Neural cell (in vitro differentiated cells): ENCODE measurements around the gene PRF1. TPM values are rescaled to one million over a fixed set of nuclear protein-coding genes. Genes with fewer than 3 reads are reported as not detected.

Experiments used
- H2AFZ ChIP-seq: fragments of 200-600, 300-800 bp; sonication (generic), shearing (Covaris generic); 2 replicates; pipeline ENCODE4 v1.6.0; 2014; ENCODE audit warnings: low read depth, mild to moderate bottlenecking, antibody characterized with exemption, low read length, moderate library complexity
- H3F3A ChIP-seq: fragments of 200-600 bp; shearing (Covaris generic); 2 replicates; pipeline ENCODE4 v1.6.1; 2016; ENCODE audit warnings: mild to moderate bottlenecking, moderate library complexity, mixed read lengths, antibody characterized with exemption, low read length; ENCODE audit not compliant: insufficient read depth, poor library complexity, severe bottlenecking
- H3K27ac ChIP-seq: fragments of 200-600, 300-800 bp; sonication (generic), shearing (Covaris generic); 2 replicates; pipeline ENCODE4 v1.5.1; 2014; ENCODE audit warnings: mild to moderate bottlenecking, low read length, moderate library complexity
- H3K27me3 ChIP-seq: fragments of 300-800, 200-600 bp; sonication (generic), shearing (Covaris generic); 2 replicates; pipeline ENCODE4 v1.6.0; 2014; ENCODE audit warnings: mild to moderate bottlenecking, low read depth, low read length, moderate library complexity; ENCODE audit not compliant: insufficient read depth
- H3K36me3 ChIP-seq: fragments of 300-800, 200-600 bp; sonication (generic), shearing (Covaris generic); 2 replicates; pipeline ENCODE4 v1.5.1; 2014; ENCODE audit warnings: mild to moderate bottlenecking, antibody characterized with exemption, low read length, moderate library complexity; ENCODE audit not compliant: insufficient read depth
- H3K4me2 ChIP-seq: fragments of 300-800, 200-600 bp; sonication (generic), shearing (Covaris generic); 2 replicates; pipeline ENCODE4 v1.6.0; 2014; ENCODE audit warnings: mild to moderate bottlenecking, low read length
- H3K4me3 ChIP-seq: fragments of 300-800, 200-600 bp; sonication (generic), shearing (Covaris generic); 2 replicates; pipeline ENCODE4 v1.5.1; 2014; ENCODE audit warnings: mild to moderate bottlenecking, low read length, moderate library complexity
- H3K79me2 ChIP-seq: fragments of 200-600 bp; shearing (Covaris generic); replicated peaks from 2 replicates; pipeline ENCODE4 v1.6.0; 2014; ENCODE audit warnings: mild to moderate bottlenecking, low read length, moderate library complexity; ENCODE audit not compliant: insufficient read depth
- H3K9ac ChIP-seq: fragments of 300-800, 200-600 bp; sonication (generic), shearing (Covaris generic); 2 replicates; pipeline ENCODE4 v1.6.1; 2016; ENCODE audit warnings: mild to moderate bottlenecking, low read length, mixed read lengths
- H3K9me2 ChIP-seq: fragments of 200-600 bp; shearing (Covaris generic); 2 replicates; pipeline ENCODE4 v1.6.1; 2016; ENCODE audit warnings: mild to moderate bottlenecking, low read length, mixed read lengths; ENCODE audit not compliant: insufficient read depth
- H3K9me3 ChIP-seq: fragments of 200-600, 300-800 bp; sonication (generic), shearing (Covaris generic); 2 replicates; pipeline ENCODE4 v1.6.1; 2016; ENCODE audit warnings: mild to moderate bottlenecking, mixed run types, low read length, moderate library complexity, mixed read lengths
- H4K20me1 ChIP-seq: fragments of 200-600 bp; shearing (Covaris generic); 2 replicates; pipeline ENCODE4 v1.6.1; 2016; ENCODE audit warnings: mild to moderate bottlenecking, mixed run types; ENCODE audit not compliant: insufficient read depth
- EP300 ChIP-seq: fragments of 450-650 bp; conservative IDR thresholded peaks from 2 replicates; pipeline ENCODE4 v1.6.1; 2014; ENCODE audit warnings: antibody characterized with exemption, mild to moderate bottlenecking, moderate library complexity; ENCODE audit not compliant: poor library complexity, severe bottlenecking
- EZH2 ChIP-seq: fragments of 200-600, 300-800 bp; shearing (Covaris generic), sonication (generic); IDR thresholded peaks from 2 replicates; pipeline ENCODE4 v1.6.1; 2014; ENCODE audit warnings: antibody characterized with exemption, low read length, borderline replicate concordance, mild to moderate bottlenecking; ENCODE audit not compliant: insufficient read depth, poor library complexity, severe bottlenecking
- MXI1 ChIP-seq: fragments of 450-650 bp; conservative IDR thresholded peaks from 2 replicates; pipeline ENCODE4 v1.6.1; 2014; ENCODE audit warnings: antibody characterized with exemption, mild to moderate bottlenecking; ENCODE audit not compliant: poor library complexity, severe bottlenecking
- POLR2AphosphoS5 ChIP-seq: IDR thresholded peaks from 2 replicates; pipeline ENCODE4 v1.6.1; 2012
- RAD21 ChIP-seq: fragments of 450-650 bp; conservative IDR thresholded peaks from 2 replicates; pipeline ENCODE4 v1.6.1; 2014; ENCODE audit warnings: antibody characterized with exemption, mild to moderate bottlenecking, moderate library complexity
- REST ChIP-seq: IDR thresholded peaks from 2 replicates; pipeline ENCODE4 v1.6.1; 2012; ENCODE audit warnings: borderline replicate concordance
- SMC3 ChIP-seq: fragments of 450-650 bp; conservative IDR thresholded peaks from 2 replicates; pipeline ENCODE4 v1.6.1; 2014; ENCODE audit warnings: antibody characterized with exemption, mild to moderate bottlenecking, moderate library complexity; ENCODE audit not compliant: poor library complexity
- TAF1 ChIP-seq: IDR thresholded peaks from 2 replicates; pipeline ENCODE4 v1.6.1; 2012; ENCODE audit warnings: low read depth
- polyA plus RNA-seq: library from polyadenylated mRNA; depleted of rRNA; stranded (reverse); fragments of >200 nt; gene quantifications from 2 replicates; pipeline ENCODE4 v1.2.3, GENCODE V29; 2014
- TF ChIP-seq, protein P1 (sequence below): fragments of 450-650 bp; IDR thresholded peaks from 2 replicates; pipeline ENCODE4 v1.5.1; 2014; ENCODE audit warnings: antibody characterized with exemption, mild to moderate bottlenecking, moderate library complexity; ENCODE audit not compliant: poor library complexity, severe bottlenecking

Gene PRF1
- polyA plus RNA-seq, 1 donor from 2014 or later: not detected

DNA sequence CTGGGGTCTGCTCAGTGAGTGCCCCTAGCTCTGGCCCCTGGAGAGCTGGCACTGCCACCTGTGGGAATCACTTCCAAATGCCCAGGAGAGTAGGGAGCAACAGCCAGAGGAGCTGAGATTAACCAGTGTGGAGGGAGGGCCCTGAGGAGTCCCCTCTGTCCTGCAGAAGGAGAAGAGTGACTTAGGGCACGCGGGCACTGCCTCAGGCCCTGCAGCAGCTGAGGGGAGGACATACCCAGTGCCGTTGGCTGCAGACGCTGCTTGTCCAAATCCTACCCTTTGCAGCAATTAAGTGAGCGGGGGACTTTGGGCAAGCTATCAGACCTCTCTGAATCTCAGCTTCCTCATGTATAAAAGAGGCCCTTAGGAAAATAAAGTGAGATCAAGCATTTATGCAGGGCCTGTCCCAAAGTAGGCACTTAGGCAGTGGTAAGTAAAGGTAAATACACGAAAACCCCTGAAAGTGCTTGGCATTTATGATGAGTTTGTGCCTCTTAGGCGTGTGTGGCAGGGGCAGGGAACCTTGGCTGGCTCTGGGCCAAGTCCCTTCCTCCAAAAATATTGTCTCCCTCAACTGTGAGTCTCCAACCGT lies 16.9 kb downstream of the PRF1 start:
- no peak overlapping the region for H3K9ac ChIP-seq
- no peaks in the 10 kb centered on the region for H4K20me1 ChIP-seq
- H3K79me2 ChIP-seq: no peaks in the 10 kb centered on the region
- H3K4me3 ChIP-seq: no peak overlapping the region
- H3K9me3 ChIP-seq: no peaks in the 10 kb centered on the region
- TF ChIP-seq, protein P1, sequence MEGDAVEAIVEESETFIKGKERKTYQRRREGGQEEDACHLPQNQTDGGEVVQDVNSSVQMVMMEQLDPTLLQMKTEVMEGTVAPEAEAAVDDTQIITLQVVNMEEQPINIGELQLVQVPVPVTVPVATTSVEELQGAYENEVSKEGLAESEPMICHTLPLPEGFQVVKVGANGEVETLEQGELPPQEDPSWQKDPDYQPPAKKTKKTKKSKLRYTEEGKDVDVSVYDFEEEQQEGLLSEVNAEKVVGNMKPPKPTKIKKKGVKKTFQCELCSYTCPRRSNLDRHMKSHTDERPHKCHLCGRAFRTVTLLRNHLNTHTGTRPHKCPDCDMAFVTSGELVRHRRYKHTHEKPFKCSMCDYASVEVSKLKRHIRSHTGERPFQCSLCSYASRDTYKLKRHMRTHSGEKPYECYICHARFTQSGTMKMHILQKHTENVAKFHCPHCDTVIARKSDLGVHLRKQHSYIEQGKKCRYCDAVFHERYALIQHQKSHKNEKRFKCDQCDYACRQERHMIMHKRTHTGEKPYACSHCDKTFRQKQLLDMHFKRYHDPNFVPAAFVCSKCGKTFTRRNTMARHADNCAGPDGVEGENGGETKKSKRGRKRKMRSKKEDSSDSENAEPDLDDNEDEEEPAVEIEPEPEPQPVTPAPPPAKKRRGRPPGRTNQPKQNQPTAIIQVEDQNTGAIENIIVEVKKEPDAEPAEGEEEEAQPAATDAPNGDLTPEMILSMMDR: no peak
- no peak for TF ChIP-seq POLR2AphosphoS5
- TF ChIP-seq MXI1: no peak
- no peak for TF ChIP-seq SMC3
- no peak for TF ChIP-seq RAD21
- TF ChIP-seq REST: no peak
- TF ChIP-seq EP300: no peak
- no peak for TF ChIP-seq EZH2
- TF ChIP-seq TAF1: no peak
- H3K9me2 ChIP-seq: no peaks in the 10 kb centered on the region
- no peak overlapping the region for H2AFZ ChIP-seq
- H3K27ac ChIP-seq: no peak overlapping the region
- no peaks in the 10 kb centered on the region for H3K27me3 ChIP-seq
- H3K36me3 ChIP-seq: no peaks in the 10 kb centered on the region
- no peaks in the 10 kb centered on the region for H3F3A ChIP-seq
- no peak overlapping the region for H3K4me2 ChIP-seq

DNA sequence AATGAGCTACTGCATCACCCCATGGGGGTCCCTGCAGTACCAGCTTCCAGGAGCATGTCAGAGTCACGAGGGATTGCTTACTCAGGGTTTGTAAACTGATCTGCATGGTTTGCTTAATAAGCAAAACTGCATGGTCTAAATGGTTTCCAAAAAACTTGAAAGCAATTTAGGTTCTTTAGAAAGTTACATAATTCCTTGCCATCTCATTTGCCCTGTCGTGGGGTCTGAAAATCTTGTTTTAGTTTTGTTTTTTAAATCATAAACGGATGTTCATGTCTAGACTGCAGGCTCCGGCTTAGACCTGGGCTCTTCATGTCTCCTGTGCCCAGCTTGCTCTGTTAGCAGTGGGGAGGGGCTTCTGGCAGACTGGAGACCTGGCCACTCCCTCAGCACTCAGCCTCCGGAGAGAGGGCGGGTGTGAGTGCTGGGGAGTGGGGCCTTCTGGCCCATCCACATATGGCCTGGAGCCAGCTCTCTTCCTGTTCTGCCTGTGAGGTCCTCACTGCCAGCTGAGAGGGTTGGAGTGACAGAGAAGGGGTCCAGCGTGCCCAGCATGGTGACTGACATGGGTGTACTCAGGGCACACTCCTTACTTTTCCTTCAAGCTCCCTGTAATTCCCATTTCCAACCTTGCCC lies 17.5 kb downstream of the PRF1 start:
- Histone ChIP-seq H3K27ac (no peak overlapping the region), H3K9me2 (no peaks in the 10 kb centered on the region), H3K27me3 (no peaks in the 10 kb centered on the region), H4K20me1 (no peaks in the 10 kb centered on the region), H3K36me3 (no peaks in the 10 kb centered on the region), H2AFZ (no peak overlapping the region), H3K4me3 (no peak overlapping the region), H3K9me3 (no peaks in the 10 kb centered on the region), H3F3A (no peaks in the 10 kb centered on the region), H3K4me2 (no peak overlapping the region), H3K9ac (no peak overlapping the region), H3K79me2 (no peaks in the 10 kb centered on the region)
- TF ChIP-seq EP300: no peak
- TF ChIP-seq MXI1: no peak
- no peak for TF ChIP-seq EZH2
- no peak for TF ChIP-seq SMC3
- TF ChIP-seq TAF1: no peak
- TF ChIP-seq, protein P1: no peak
- TF ChIP-seq POLR2AphosphoS5: no peak
- no peak for TF ChIP-seq REST
- TF ChIP-seq RAD21: no peak
